Ovary (tissue), 3 donors: ENCODE results near the gene ZNF117.

Experiments used
- CTCF ChIP-seq, 3 donors: fragments of 450-650 bp in 2 of 3; fragments of 200-600 bp in 1 of 3; IDR thresholded peaks; one replicate each; pipeline versions ENCODE4 v1.5.1 to v1.8.0; 2016 to 2022; ENCODE audit warnings: antibody characterized with exemption in 3 of 3, mild to moderate bottlenecking in 1 of 3
- EP300 ChIP-seq: sonication (generic); formaldehyde crosslinking; IDR thresholded peaks from one replicate; pipeline ENCODE4 v1.6.1; 2017; ENCODE audit warnings: antibody characterized with exemption
- POLR2A ChIP-seq: fragments of 450-650 bp; IDR thresholded peaks from one replicate; pipeline ENCODE4 v1.6.1; 2017; ENCODE audit warnings: antibody characterized with exemption, mild to moderate bottlenecking, moderate library complexity
- donor health status: DM: no; HTN: no; CAD: no.

DNA sequence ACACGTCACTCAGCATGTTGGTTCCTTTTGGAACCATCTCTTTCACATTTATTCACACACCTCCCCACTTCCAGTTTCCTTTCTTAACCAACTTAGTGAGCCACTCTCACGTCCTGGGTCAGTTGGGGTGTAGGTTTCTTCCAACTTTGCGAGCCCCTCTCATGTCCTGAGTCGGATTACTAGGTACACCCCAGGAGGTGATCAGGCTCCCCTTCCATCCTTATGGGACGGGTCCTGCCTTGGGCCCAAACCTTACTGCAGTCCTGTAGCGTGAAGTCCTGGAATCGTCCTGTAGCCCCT lies 8.0 kb upstream of the ZNF117 start:
- TF ChIP-seq CTCF (IDR thresholded peaks at IDR 0.05) (no peak), POLR2A (no peak), EP300 (no peak)
